DOHH2 (cell line): ENCODE data around the gene APEH.

Experiments used
- H3F3A ChIP-seq: fragments of 200-600 bp; sonication (generic), shearing (Covaris generic); 2 replicates; pipeline ENCODE4 v1.6.0; 2016; ENCODE audit warnings: antibody characterized with exemption, mild to moderate bottlenecking; ENCODE audit not compliant: control insufficient read depth, insufficient read depth
- H3K27ac ChIP-seq: fragments of 200-600 bp; sonication (generic); 2 replicates; pipeline ENCODE4 v1.5.1; 2014; ENCODE audit warnings: low read depth, mild to moderate bottlenecking, low read length, moderate library complexity
- H3K27me3 ChIP-seq: fragments of 200-600 bp; sonication (generic); 2 replicates; pipeline ENCODE4 v1.6.1; 2014; ENCODE audit warnings: mild to moderate bottlenecking, low read length, mixed read lengths; ENCODE audit not compliant: control insufficient read depth
- H3K36me3 ChIP-seq: fragments of 200-600 bp; sonication (generic); 2 replicates; pipeline ENCODE4 v1.6.1; 2014; ENCODE audit warnings: mild to moderate bottlenecking, low read length, moderate library complexity, mixed read lengths; ENCODE audit not compliant: control insufficient read depth
- H3K4me1 ChIP-seq: fragments of 200-600 bp; sonication (generic); 2 replicates; pipeline ENCODE4 v1.6.1; 2014; ENCODE audit warnings: mild to moderate bottlenecking, low read length, mixed read lengths; ENCODE audit not compliant: control insufficient read depth
- H3K4me2 ChIP-seq: fragments of 200-600 bp; sonication (generic); 2 replicates; pipeline ENCODE4 v1.6.0; 2014; ENCODE audit warnings: mild to moderate bottlenecking, low read length, moderate library complexity
- H3K4me3 ChIP-seq: fragments of 200-600 bp; sonication (generic); 2 replicates; pipeline ENCODE4 v1.5.1; 2014; ENCODE audit warnings: mild to moderate bottlenecking, low read length, mixed read lengths
- H3K79me2 ChIP-seq: fragments of 200-600 bp; sonication (generic); 2 replicates; pipeline ENCODE4 v1.6.1; 2014; ENCODE audit warnings: mild to moderate bottlenecking, low read length, mixed read lengths; ENCODE audit not compliant: control insufficient read depth
- H3K9me2 ChIP-seq: fragments of 200-600 bp; sonication (generic); replicated peaks from 2 replicates; pipeline ENCODE4 v1.6.1; 2014; ENCODE audit warnings: mild to moderate bottlenecking, low read length, mixed read lengths; ENCODE audit not compliant: control insufficient read depth
- H3K9me3 ChIP-seq: fragments of 200-600 bp; sonication (generic); 2 replicates; pipeline ENCODE4 v1.6.1; 2014; ENCODE audit warnings: antibody characterized with exemption, low read length, mixed read lengths; ENCODE audit not compliant: control insufficient read depth, insufficient read depth
- H4K20me1 ChIP-seq: fragments of 200-600 bp; sonication (generic); 2 replicates; pipeline ENCODE4 v1.6.0; 2014; ENCODE audit warnings: low read depth, mild to moderate bottlenecking, antibody characterized with exemption, low read length, moderate library complexity; ENCODE audit not compliant: control insufficient read depth, insufficient read depth
- CTCF ChIP-seq: fragments of 200-600 bp; sonication (generic); IDR thresholded peaks from one replicate; pipeline ENCODE4 v1.5.1; 2014; ENCODE audit warnings: antibody characterized with exemption, mild to moderate bottlenecking, low read depth, low read length; ENCODE audit not compliant: poor library complexity, severe bottlenecking
- EZH2phosphoT487 ChIP-seq: fragments of 200-600 bp; sonication (generic); IDR thresholded peaks from 2 replicates; pipeline ENCODE4 v1.6.1; 2017; ENCODE audit warnings: borderline replicate concordance, mild to moderate bottlenecking, antibody characterized with exemption, low read length, moderate library complexity, mixed read lengths

The APEH gene

GRCh38 chr3:49655731-49656285, 18.3 kb upstream of the APEH start:
- no peaks in the 10 kb centered on the region for H3K27me3 ChIP-seq
- H3K9me3 ChIP-seq = no peaks in the 10 kb centered on the region
- no peaks in the 10 kb centered on the region for H4K20me1 ChIP-seq
- H3K79me2 ChIP-seq = no peaks in the 10 kb centered on the region
- H3F3A ChIP-seq = no peaks in the 10 kb centered on the region
- H3K4me1 ChIP-seq = peaks cover 12% of the 10 kb centered on the region
- H3K9me2 ChIP-seq = no peaks in the 10 kb centered on the region
- H3K36me3 ChIP-seq = no peaks in the 10 kb centered on the region
- TF ChIP-seq EZH2phosphoT487 (no peak), CTCF (no peak)
- H3K27ac ChIP-seq = no peak overlapping the region
- H3K4me3 ChIP-seq = no peak overlapping the region
- no peak overlapping the region for H3K4me2 ChIP-seq

- no peak for TF ChIP-seq EZH2phosphoT487
- peak; percentile 40 for TF ChIP-seq CTCF
- H3K9me2 ChIP-seq = no peaks in the 10 kb centered on the region
- H3K36me3 ChIP-seq = no peaks in the 10 kb centered on the region
- H3K27me3 ChIP-seq = no peaks in the 10 kb centered on the region
- peak overlapping the region; percentile 36 for H3K4me2 ChIP-seq
- H3K4me3 ChIP-seq = no peak overlapping the region
- no peaks in the 10 kb centered on the region for H3K9me3 ChIP-seq
- H4K20me1 ChIP-seq = no peaks in the 10 kb centered on the region
- H3K4me1 ChIP-seq = peaks cover 12% of the 10 kb centered on the region
- no peaks in the 10 kb centered on the region for H3K79me2 ChIP-seq
- H3K27ac ChIP-seq = no peak overlapping the region
- no peaks in the 10 kb centered on the region for H3F3A ChIP-seq
Measured at GRCh38 chr3:49656541-49657112, 17.5 kb upstream of the APEH start.

- no peaks in the 10 kb centered on the region for H3K9me3 ChIP-seq
- H3K9me2 ChIP-seq = no peaks in the 10 kb centered on the region
- no peaks in the 10 kb centered on the region for H3K27me3 ChIP-seq
- no peak overlapping the region for H3K4me3 ChIP-seq
- no peaks in the 10 kb centered on the region for H3F3A ChIP-seq
- TF ChIP-seq CTCF = no peak
- no peak for TF ChIP-seq EZH2phosphoT487
- H3K4me1 ChIP-seq = peaks cover 12% of the 10 kb centered on the region
- no peak overlapping the region for H3K27ac ChIP-seq
- H3K79me2 ChIP-seq = no peaks in the 10 kb centered on the region
- peak overlapping the region; percentile 36 for H3K4me2 ChIP-seq
- no peaks in the 10 kb centered on the region for H3K36me3 ChIP-seq
- H4K20me1 ChIP-seq = no peaks in the 10 kb centered on the region
Measured at GRCh38 chr3:49657208-49657915, 16.8 kb upstream of the APEH start.
